CD14-positive monocyte (primary cell): ENCODE results near the gene GAS7. TPM values are rescaled to one million over a fixed set of nuclear protein-coding genes. Genes with fewer than 3 reads are reported as not detected.

Experiments used
- DNase-seq, 3 donors: peaks; one replicate each; pipeline ENCODE4 v3.0.0-alpha.2; 2011 to 2022
- H2AFZ ChIP-seq: 2 replicates; pipeline ENCODE4 v1.6.0; 2012; ENCODE audit warnings: mild to moderate bottlenecking, low read depth, low read length, inconsistent platforms; ENCODE audit not compliant: insufficient read depth, poor library complexity, severe bottlenecking
- H3K27ac ChIP-seq, 2 donors: 1 replicate in 1 of 2; 2 replicates in 1 of 2; pipeline ENCODE4 v1.5.1; 2012 to 2013; ENCODE audit warnings: low read length in 2 of 2, control low read depth in 1 of 2, inconsistent platforms in 1 of 2, low read depth in 1 of 2, mild to moderate bottlenecking in 1 of 2
- H3K27me3 ChIP-seq, 2 donors: one replicate each; pipeline versions ENCODE4 v1.6.0 to v1.6.1; 2011 to 2013; ENCODE audit warnings: low read length in 2 of 2; ENCODE audit not compliant: control insufficient read depth in 2 of 2, insufficient read depth in 2 of 2
- H3K36me3 ChIP-seq, 2 donors: replicated peaks in 1 of 2; 1 replicate in 1 of 2; 2 replicates in 1 of 2; pipeline versions ENCODE4 v1.5.1 to v1.6.1; 2012 to 2013; ENCODE audit warnings: low read length in 2 of 2, control low read depth in 1 of 2, inconsistent platforms in 1 of 2, mild to moderate bottlenecking in 1 of 2; ENCODE audit not compliant: insufficient read depth in 2 of 2, control insufficient read depth in 1 of 2
- H3K4me1 ChIP-seq, 2 donors: 1 replicate in 1 of 2; 2 replicates in 1 of 2; pipeline versions ENCODE4 v1.5.1 to v1.6.1; 2012 to 2013; ENCODE audit warnings: low read length in 2 of 2, control low read depth in 1 of 2, inconsistent platforms in 1 of 2, mild to moderate bottlenecking in 1 of 2, moderate library complexity in 1 of 2; ENCODE audit not compliant: insufficient read depth in 2 of 2, control insufficient read depth in 1 of 2
- H3K4me2 ChIP-seq: replicated peaks from 2 replicates; pipeline ENCODE3; 2012; ENCODE audit warnings: low read length, moderate library complexity, mild to moderate bottlenecking; ENCODE audit not compliant: poor library complexity, severe bottlenecking; ENCODE audit errors: extremely low read depth
- H3K4me3 ChIP-seq, 3 experiments: fragments of 200-600 bp in 1 of 3; sonication (generic) in 1 of 3; replicated peaks in 1 of 3; 1 replicate in 2 of 3; 2 replicates in 1 of 3; pipeline ENCODE4 v1.5.1; 2011 to 2013; ENCODE audit warnings: low read length in 3 of 3, mild to moderate bottlenecking in 3 of 3, control low read depth in 2 of 3, low read depth in 2 of 3, inconsistent platforms in 1 of 3, moderate library complexity in 1 of 3
- H3K79me2 ChIP-seq: 2 replicates; pipeline ENCODE4 v1.6.0; 2012; ENCODE audit warnings: mild to moderate bottlenecking, control low read depth, inconsistent platforms, low read length, moderate library complexity; ENCODE audit not compliant: insufficient read depth
- H3K9ac ChIP-seq: 2 replicates; pipeline ENCODE4 v1.6.0; 2017; ENCODE audit warnings: low read length, mild to moderate bottlenecking; ENCODE audit not compliant: insufficient read depth, poor library complexity, severe bottlenecking
- H3K9me3 ChIP-seq, 2 donors: replicated peaks in 1 of 2; 1 replicate in 1 of 2; 2 replicates in 1 of 2; pipeline versions ENCODE4 v1.5.1 to v1.6.1; 2012 to 2013; ENCODE audit warnings: low read length in 2 of 2, control low read depth in 1 of 2; ENCODE audit not compliant: control insufficient read depth in 1 of 2, insufficient read depth in 1 of 2
- H4K20me1 ChIP-seq: 2 replicates; pipeline ENCODE4 v1.6.0; 2012; ENCODE audit warnings: mild to moderate bottlenecking, low read length, control low read depth, moderate library complexity; ENCODE audit not compliant: insufficient read depth
- H3K27ac Mint-ChIP-seq, 7 donors: one replicate each; pipeline ENCODE4 v1.8.0; 2020; ENCODE audit warnings: mild to moderate bottlenecking in 7 of 7, mixed read lengths in 7 of 7, moderate library complexity in 6 of 7, inconsistent platforms in 2 of 7
- H3K27me3 Mint-ChIP-seq, 3 donors: one replicate each; pipeline ENCODE4 v1.8.0; 2021 to 2022; ENCODE audit warnings: low read depth in 3 of 3, mild to moderate bottlenecking in 3 of 3, mixed read lengths in 3 of 3, moderate library complexity in 3 of 3, inconsistent platforms in 1 of 3
- H3K36me3 Mint-ChIP-seq, 2 donors: one replicate each; pipeline ENCODE4 v1.8.0; 2020; ENCODE audit warnings: mixed read lengths in 2 of 2, inconsistent platforms in 1 of 2, mild to moderate bottlenecking in 1 of 2
- H3K4me1 Mint-ChIP-seq: one replicate; pipeline ENCODE4 v1.8.0; 2020; ENCODE audit warnings: mild to moderate bottlenecking, mixed read lengths
- H3K4me3 Mint-ChIP-seq, 2 donors: one replicate each; pipeline ENCODE4 v1.8.0; 2020; ENCODE audit warnings: mild to moderate bottlenecking in 2 of 2, mixed read lengths in 2 of 2, moderate library complexity in 1 of 2
- H3K9me3 Mint-ChIP-seq, 7 donors: one replicate each; pipeline ENCODE4 v1.8.0; 2020 to 2022; ENCODE audit warnings: mixed read lengths in 7 of 7, mild to moderate bottlenecking in 6 of 7, moderate library complexity in 6 of 7, inconsistent platforms in 2 of 7
- WGBS: methylation state at CpG from one replicate; pipeline ENCODE4 v1.1.5; 2013; ENCODE audit warnings: missing lambda C conversion rate; ENCODE audit not compliant: insufficient coverage; 5-methylcytosine and 5-hydroxymethylcytosine counted together
- intact Hi-C, 2 donors: fragments of 100-400 bp; cut with micrococcal nuclease; formaldehyde crosslinking; loops; one replicate each; pipeline versions ENCODE4 v1.15.0 to v1.15.1; 2023
- polyA plus RNA-seq, 3 donors: library from polyadenylated mRNA; depleted of rRNA in 1 of 3; unstranded in 2 of 3; stranded (reverse) in 1 of 3; fragments of 300-500 nt in 2 of 3; fragments of >200 nt in 1 of 3; fragmentation: Illumina TruSeq in 2 of 3; gene quantifications; 1 replicate in 2 of 3; 2 replicates in 1 of 3; pipeline ENCODE4 v1.2.3, GENCODE V29; 2012 to 2021
- TF ChIP-seq, protein P1 (sequence below): fragments of 200-600 bp; IDR thresholded peaks from one replicate; pipeline ENCODE4 v1.8.0; 2022; ENCODE audit warnings: antibody characterized with exemption, mild to moderate bottlenecking

Gene GAS7
- polyA plus RNA-seq, 3 donors = 53.1 to 91.9 (median 66.6) TPM

DNA sequence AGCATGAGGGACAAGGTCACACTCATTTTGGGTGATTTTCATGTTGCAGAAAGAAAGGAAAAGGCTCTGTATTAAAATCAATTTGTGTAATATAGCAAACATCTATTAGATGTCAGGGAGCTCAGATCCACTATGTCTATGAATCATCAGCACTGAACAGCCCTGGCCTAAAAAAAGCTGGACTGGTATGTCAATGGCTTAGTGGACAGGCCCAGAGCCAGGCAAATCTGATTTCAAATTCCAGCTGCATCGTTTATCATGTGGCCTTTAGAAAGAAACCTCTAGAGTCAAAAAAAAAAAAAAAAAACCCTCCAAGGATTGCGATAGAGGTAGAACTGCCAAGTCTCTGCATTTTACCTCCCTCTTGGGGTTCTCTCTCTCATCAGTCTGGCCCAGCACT, 5.4 kb downstream of the GAS7 start:
- H3K36me3 ChIP-seq = peaks cover 3 to 14% of the 10 kb centered on the region in 2 donors
- peaks cover 0 to 5% (median 3%) of the 10 kb centered on the region in 3 donors for H3K27me3 Mint-ChIP-seq
- DNase-seq = no peak
- TF ChIP-seq, protein P1, sequence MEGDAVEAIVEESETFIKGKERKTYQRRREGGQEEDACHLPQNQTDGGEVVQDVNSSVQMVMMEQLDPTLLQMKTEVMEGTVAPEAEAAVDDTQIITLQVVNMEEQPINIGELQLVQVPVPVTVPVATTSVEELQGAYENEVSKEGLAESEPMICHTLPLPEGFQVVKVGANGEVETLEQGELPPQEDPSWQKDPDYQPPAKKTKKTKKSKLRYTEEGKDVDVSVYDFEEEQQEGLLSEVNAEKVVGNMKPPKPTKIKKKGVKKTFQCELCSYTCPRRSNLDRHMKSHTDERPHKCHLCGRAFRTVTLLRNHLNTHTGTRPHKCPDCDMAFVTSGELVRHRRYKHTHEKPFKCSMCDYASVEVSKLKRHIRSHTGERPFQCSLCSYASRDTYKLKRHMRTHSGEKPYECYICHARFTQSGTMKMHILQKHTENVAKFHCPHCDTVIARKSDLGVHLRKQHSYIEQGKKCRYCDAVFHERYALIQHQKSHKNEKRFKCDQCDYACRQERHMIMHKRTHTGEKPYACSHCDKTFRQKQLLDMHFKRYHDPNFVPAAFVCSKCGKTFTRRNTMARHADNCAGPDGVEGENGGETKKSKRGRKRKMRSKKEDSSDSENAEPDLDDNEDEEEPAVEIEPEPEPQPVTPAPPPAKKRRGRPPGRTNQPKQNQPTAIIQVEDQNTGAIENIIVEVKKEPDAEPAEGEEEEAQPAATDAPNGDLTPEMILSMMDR = no peak
- H3K4me2 ChIP-seq = no peak overlapping the region
- no CpG with 5 or more reads among the region's 2 CpGs for WGBS
- H3K9me3 Mint-ChIP-seq = peaks cover 15 to 24% (median 20%) of the 10 kb centered on the region in 7 donors
- H3K27ac ChIP-seq = no peak overlapping the region
- H3K4me1 ChIP-seq = peaks cover 28 to 32% of the 10 kb centered on the region in 2 donors
- intact Hi-C loops = no loop called here
- no peak overlapping the region for H3K4me3 ChIP-seq
- H3K4me3 Mint-ChIP-seq = no peak overlapping the region
- peaks cover 48% of the 10 kb centered on the region for H3K4me1 Mint-ChIP-seq
- H3K9ac ChIP-seq = no peak overlapping the region
- peaks cover 84% of the 10 kb centered on the region for H4K20me1 ChIP-seq
- H2AFZ ChIP-seq = no peak overlapping the region
- H3K9me3 ChIP-seq = peaks cover 13 to 16% of the 10 kb centered on the region in 2 donors
- H3K27me3 ChIP-seq = no peaks in the 10 kb centered on the region
- H3K36me3 Mint-ChIP-seq = peaks cover 38 to 40% of the 10 kb centered on the region in 2 donors
- peaks cover 82% of the 10 kb centered on the region for H3K79me2 ChIP-seq
- no peak overlapping the region for H3K27ac Mint-ChIP-seq

DNA sequence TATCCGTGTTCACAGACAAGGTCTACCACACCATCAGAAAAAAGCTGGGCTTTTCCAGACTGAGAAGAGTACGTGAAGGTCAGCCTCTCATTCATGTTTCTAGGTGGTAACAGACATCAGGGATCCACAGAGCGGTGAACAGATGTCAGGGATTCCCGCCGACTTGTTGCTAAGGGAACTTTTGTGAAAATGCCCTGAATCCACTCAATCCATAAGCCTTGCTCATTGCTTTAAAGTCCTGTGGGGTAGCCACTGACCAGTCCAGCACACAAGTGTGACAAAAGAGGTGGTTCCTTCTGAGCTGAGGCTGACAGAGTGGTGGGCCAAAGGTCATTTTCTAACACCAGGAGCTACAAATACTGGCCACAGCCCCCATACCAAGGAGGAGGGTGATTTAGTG, 5.9 kb downstream of the GAS7 start:
- TF ChIP-seq, protein P1 = no peak
- H3K27ac Mint-ChIP-seq = no peak overlapping the region
- 95% methylated on average over 4 of the region's 5 CpGs for WGBS

More for the DNA sequence above, 5.9 kb downstream of the GAS7 start:
- H3K79me2 ChIP-seq = peaks cover 78% of the 10 kb centered on the region
- intact Hi-C loops = no loop called here
- DNase-seq = no peak
- no peaks in the 10 kb centered on the region for H3K27me3 ChIP-seq
- peaks cover 26 to 27% of the 10 kb centered on the region in 2 donors for H3K4me1 ChIP-seq
- H3K36me3 Mint-ChIP-seq = peaks cover 38 to 40% of the 10 kb centered on the region in 2 donors
- no peak overlapping the region for H2AFZ ChIP-seq
- peaks cover 3 to 14% of the 10 kb centered on the region in 2 donors for H3K36me3 ChIP-seq
- no peak overlapping the region for H3K9ac ChIP-seq
- no peak overlapping the region for H3K4me2 ChIP-seq
- peaks cover 13 to 16% of the 10 kb centered on the region in 2 donors for H3K9me3 ChIP-seq
- H3K4me1 Mint-ChIP-seq = peaks cover 48% of the 10 kb centered on the region
- H3K27ac ChIP-seq = no peak overlapping the region
- no peak overlapping the region for H3K4me3 Mint-ChIP-seq
- no peak overlapping the region for H3K4me3 ChIP-seq
- H3K27me3 Mint-ChIP-seq = peaks cover 0 to 5% (median 3%) of the 10 kb centered on the region in 3 donors
- peaks cover 85% of the 10 kb centered on the region for H4K20me1 ChIP-seq
- peaks cover 15 to 24% (median 20%) of the 10 kb centered on the region in 7 donors for H3K9me3 Mint-ChIP-seq
